ENCODE data around the gene NCAPH2. TPM values are rescaled to one million over a fixed set of nuclear protein-coding genes. Genes with fewer than 3 reads are reported as not detected.

Gene NCAPH2
- total and polyA plus RNA-seq, 2 of the 13 experiments (the other 11 are each of a cell fraction or from before 2014, with no cell fraction given), result 28.1 to 64.4 TPM

DNA sequence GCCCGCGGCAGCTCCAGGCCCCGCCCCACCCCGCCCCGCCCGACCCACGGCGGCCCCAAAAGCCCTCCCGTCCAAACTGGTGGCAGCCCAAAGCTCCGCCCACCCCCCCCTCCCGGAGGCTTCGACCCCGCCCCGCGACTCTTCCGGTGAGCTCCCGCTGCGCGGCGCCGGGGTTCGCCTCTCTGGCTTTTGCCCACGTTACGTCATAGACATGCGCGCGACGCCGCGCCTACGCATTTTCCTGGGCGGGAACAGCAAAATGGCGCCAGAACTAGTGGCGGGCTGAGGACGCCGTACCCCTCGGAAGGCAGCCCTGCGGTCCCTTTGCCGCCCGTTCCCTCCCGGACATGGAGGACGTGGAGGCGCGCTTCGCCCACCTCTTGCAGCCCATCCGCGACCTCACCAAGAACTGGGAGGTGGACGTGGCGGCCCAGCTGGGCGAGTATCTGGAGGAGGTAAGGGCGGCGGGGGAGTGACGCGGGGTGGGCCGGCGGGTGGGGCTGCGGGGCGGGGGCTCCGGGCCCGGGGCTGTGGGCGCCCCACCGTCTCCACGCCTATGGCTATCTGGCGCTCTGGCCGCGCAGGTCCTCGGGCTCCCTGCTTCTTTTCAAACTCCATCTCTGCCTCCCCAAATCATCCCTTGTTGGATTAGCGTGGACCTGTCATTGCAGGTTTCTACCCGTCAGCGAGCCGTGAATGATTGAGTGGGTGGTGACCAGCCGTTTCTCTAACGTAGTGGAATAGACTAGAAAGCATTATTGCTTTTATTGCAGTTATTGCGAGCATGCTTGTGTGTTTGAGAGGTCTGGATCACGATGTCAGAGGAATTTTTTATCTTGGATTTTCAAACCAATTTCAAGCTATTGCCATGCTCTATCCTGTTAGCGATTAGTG is at the start of gene NCAPH2 (continued):
- TF ChIP-seq, protein P1, sequence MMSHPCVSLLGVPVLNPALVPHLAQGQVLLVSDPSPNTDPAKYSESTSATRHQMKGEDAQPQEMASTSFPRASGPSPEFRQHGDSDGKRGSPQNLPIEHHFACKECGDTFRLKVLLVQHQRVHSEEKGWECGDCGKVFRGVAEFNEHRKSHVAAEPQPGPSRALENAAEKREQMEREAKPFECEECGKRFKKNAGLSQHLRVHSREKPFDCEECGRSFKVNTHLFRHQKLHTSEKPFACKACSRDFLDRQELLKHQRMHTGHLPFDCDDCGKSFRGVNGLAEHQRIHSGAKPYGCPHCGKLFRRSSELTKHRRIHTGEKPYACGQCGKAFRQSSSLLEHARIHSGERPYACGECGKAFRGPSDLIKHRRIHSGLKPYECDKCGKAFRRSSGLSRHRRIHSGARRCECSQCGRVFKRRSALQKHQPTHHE (CRISPR knock-in tag; IDR thresholded peaks at IDR 0.05; ENCODE audit: borderline replicate concordance), result no peak
- TF ChIP-seq SMARCE1 (IDR thresholded peaks at IDR 0.05; ENCODE audit: borderline replicate concordance), result no peak
- TF ChIP-seq, protein P2, sequence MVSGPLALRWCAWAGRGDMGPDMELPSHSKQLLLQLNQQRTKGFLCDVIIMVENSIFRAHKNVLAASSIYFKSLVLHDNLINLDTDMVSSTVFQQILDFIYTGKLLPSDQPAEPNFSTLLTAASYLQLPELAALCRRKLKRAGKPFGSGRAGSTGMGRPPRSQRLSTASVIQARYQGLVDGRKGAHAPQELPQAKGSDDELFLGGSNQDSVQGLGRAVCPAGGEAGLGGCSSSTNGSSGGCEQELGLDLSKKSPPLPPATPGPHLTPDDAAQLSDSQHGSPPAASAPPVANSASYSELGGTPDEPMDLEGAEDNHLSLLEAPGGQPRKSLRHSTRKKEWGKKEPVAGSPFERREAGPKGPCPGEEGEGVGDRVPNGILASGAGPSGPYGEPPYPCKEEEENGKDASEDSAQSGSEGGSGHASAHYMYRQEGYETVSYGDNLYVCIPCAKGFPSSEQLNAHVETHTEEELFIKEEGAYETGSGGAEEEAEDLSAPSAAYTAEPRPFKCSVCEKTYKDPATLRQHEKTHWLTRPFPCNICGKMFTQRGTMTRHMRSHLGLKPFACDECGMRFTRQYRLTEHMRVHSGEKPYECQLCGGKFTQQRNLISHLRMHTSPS (CRISPR knock-in tag; IDR thresholded peaks at IDR 0.05; ENCODE audit: low read depth), result no peak
- TF ChIP-seq ZNF30 (CRISPR knock-in tag; IDR thresholded peaks at IDR 0.05), result no peak
- TF ChIP-seq ZSCAN31 (CRISPR knock-in tag; IDR thresholded peaks at IDR 0.05; ENCODE audit: low read depth), result no peak
- TF ChIP-seq ZBTB42 (CRISPR knock-in tag; IDR thresholded peaks at IDR 0.05), result no peak
- TF ChIP-seq, protein P3, sequence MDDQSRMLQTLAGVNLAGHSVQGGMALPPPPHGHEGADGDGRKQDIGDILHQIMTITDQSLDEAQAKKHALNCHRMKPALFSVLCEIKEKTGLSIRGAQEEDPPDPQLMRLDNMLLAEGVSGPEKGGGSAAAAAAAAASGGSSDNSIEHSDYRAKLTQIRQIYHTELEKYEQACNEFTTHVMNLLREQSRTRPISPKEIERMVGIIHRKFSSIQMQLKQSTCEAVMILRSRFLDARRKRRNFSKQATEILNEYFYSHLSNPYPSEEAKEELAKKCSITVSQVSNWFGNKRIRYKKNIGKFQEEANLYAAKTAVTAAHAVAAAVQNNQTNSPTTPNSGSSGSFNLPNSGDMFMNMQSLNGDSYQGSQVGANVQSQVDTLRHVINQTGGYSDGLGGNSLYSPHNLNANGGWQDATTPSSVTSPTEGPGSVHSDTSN (CRISPR knock-in tag; IDR thresholded peaks at IDR 0.05; ENCODE audit: borderline replicate concordance), result no peak
- no peak for TF ChIP-seq HNRNPH1 (optimal IDR thresholded peaks at IDR 0.05; ENCODE audit: low read depth, low read length)
- TF ChIP-seq ZNF44 (CRISPR knock-in tag; IDR thresholded peaks at IDR 0.05), result no peak
- no peak for TF ChIP-seq ZNF782 (CRISPR knock-in tag; IDR thresholded peaks at IDR 0.05; ENCODE audit: borderline replicate concordance)
- TF ChIP-seq, protein P4, sequence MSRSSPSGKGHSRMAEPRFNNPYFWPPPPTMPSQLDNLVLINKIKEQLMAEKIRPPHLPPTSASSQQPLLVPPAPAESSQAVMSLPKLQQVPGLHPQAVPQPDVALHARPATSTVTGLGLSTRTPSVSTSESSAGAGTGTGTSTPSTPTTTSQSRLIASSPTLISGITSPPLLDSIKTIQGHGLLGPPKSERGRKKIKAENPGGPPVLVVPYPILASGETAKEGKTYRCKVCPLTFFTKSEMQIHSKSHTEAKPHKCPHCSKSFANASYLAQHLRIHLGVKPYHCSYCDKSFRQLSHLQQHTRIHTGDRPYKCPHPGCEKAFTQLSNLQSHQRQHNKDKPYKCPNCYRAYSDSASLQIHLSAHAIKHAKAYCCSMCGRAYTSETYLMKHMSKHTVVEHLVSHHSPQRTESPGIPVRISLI (CRISPR knock-in tag; IDR thresholded peaks at IDR 0.05; ENCODE audit: borderline replicate concordance), result no peak
- no peak for TF ChIP-seq NR3C1 (CRISPR knock-in tag; IDR thresholded peaks at IDR 0.05)
- no peak for TF ChIP-seq ZSCAN20 (CRISPR knock-in tag; IDR thresholded peaks at IDR 0.05; ENCODE audit: borderline replicate concordance)
- TF ChIP-seq ZBTB8A (CRISPR knock-in tag; IDR thresholded peaks at IDR 0.05; ENCODE audit: borderline replicate concordance, low read depth), result no peak
- TF ChIP-seq NONO (IDR thresholded peaks at IDR 0.05), result no peak
- TF ChIP-seq NONO (CRISPR knock-in tag; conservative IDR thresholded peaks at IDR 0.05), result peak; percentile 78
- TF ChIP-seq, protein P5, sequence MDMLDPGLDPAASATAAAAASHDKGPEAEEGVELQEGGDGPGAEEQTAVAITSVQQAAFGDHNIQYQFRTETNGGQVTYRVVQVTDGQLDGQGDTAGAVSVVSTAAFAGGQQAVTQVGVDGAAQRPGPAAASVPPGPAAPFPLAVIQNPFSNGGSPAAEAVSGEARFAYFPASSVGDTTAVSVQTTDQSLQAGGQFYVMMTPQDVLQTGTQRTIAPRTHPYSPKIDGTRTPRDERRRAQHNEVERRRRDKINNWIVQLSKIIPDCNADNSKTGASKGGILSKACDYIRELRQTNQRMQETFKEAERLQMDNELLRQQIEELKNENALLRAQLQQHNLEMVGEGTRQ (IDR thresholded peaks at IDR 0.05; ENCODE audit: low read depth, low read length), result no peak
- TF ChIP-seq, protein P5 (CRISPR knock-in tag; IDR thresholded peaks at IDR 0.05; ENCODE audit: borderline replicate concordance), result no peak
- TF ChIP-seq, protein P6, sequence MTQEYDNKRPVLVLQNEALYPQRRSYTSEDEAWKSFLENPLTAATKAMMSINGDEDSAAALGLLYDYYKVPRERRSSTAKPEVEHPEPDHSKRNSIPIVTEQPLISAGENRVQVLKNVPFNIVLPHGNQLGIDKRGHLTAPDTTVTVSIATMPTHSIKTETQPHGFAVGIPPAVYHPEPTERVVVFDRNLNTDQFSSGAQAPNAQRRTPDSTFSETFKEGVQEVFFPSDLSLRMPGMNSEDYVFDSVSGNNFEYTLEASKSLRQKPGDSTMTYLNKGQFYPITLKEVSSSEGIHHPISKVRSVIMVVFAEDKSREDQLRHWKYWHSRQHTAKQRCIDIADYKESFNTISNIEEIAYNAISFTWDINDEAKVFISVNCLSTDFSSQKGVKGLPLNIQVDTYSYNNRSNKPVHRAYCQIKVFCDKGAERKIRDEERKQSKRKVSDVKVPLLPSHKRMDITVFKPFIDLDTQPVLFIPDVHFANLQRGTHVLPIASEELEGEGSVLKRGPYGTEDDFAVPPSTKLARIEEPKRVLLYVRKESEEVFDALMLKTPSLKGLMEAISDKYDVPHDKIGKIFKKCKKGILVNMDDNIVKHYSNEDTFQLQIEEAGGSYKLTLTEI (CRISPR knock-in tag; conservative IDR thresholded peaks at IDR 0.05), result no peak

All from HepG2 (cell line).